WERI-Rb-1 (cell line): ENCODE results near the gene DHX38.

Experiments used
- DNase-seq: peaks from one replicate; pipeline ENCODE4 v3.0.0-alpha.2; 2020
- H3K27ac ChIP-seq: fragments of 250-450 bp; sonication (Bioruptor Pico); 2 replicates; pipeline ENCODE4 v1.5.1; 2020; ENCODE audit warnings: mild to moderate bottlenecking, moderate library complexity
- H3K27me3 ChIP-seq: fragments of 250-450 bp; sonication (Bioruptor Pico); 2 replicates; pipeline ENCODE4 v1.5.1; 2021; ENCODE audit warnings: mild to moderate bottlenecking, low read depth, moderate library complexity; ENCODE audit not compliant: insufficient read depth, severe bottlenecking
- H3K36me3 ChIP-seq: fragments of 250-450 bp; sonication (Bioruptor Pico); 2 replicates; pipeline ENCODE4 v1.5.1; 2020; ENCODE audit warnings: mild to moderate bottlenecking, moderate library complexity
- H3K4me3 ChIP-seq: 2 replicates; pipeline ENCODE4 v1.5.1; 2011; ENCODE audit warnings: low read depth, mild to moderate bottlenecking, control low read depth, low read length
- H3K9me3 ChIP-seq: fragments of 250-450 bp; sonication (Bioruptor Pico); 2 replicates; pipeline ENCODE4 v1.5.1; 2021; ENCODE audit warnings: mild to moderate bottlenecking, moderate library complexity; ENCODE audit not compliant: severe bottlenecking
- TF ChIP-seq, protein P1 (sequence below): IDR thresholded peaks from 2 replicates; pipeline ENCODE4 v1.5.1; 2011; ENCODE audit warnings: low read depth, mild to moderate bottlenecking, control low read depth, inconsistent platforms, low read length

DHX38 gene

DNA sequence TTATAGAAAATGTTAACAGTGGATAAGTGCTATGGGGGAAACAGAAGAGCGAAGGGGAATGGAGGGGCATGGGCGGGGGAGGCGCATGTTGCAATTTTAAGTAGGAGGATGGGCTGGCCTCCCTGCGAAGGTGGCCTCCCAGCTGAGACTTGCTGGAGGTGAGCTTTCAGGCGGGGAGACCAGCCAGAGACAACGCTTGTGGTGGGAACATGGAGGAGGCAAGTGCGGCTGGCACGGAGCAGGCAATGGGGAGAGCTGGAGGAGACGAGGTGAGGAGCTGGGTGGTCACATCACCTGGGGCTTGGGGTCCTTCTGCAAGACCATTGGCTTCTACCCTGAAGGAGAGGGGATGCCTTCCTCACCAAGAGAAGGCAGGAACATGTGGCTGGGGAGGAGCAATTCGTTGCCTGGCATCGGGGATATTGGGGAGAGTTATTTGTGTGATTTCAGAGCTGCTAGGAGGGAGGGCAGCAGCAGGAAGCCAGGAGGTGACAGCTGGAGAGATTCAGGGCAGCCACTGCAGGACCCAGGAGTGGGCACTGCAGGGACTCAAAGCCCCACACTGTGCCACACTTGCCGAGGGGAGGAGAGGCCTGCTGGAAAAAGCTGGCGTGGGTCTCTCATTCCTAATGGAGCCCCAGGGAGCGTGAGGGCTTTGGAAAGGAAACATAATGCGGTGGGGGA lies 43.9 kb downstream of the DHX38 start:
- H3K27ac ChIP-seq = no peak overlapping the region
- no peaks in the 10 kb centered on the region for H3K36me3 ChIP-seq
- no peaks in the 10 kb centered on the region for H3K9me3 ChIP-seq
- no peak for DNase-seq
- TF ChIP-seq, protein P1, sequence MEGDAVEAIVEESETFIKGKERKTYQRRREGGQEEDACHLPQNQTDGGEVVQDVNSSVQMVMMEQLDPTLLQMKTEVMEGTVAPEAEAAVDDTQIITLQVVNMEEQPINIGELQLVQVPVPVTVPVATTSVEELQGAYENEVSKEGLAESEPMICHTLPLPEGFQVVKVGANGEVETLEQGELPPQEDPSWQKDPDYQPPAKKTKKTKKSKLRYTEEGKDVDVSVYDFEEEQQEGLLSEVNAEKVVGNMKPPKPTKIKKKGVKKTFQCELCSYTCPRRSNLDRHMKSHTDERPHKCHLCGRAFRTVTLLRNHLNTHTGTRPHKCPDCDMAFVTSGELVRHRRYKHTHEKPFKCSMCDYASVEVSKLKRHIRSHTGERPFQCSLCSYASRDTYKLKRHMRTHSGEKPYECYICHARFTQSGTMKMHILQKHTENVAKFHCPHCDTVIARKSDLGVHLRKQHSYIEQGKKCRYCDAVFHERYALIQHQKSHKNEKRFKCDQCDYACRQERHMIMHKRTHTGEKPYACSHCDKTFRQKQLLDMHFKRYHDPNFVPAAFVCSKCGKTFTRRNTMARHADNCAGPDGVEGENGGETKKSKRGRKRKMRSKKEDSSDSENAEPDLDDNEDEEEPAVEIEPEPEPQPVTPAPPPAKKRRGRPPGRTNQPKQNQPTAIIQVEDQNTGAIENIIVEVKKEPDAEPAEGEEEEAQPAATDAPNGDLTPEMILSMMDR = no peak
- no peak overlapping the region for H3K4me3 ChIP-seq
- no peaks in the 10 kb centered on the region for H3K27me3 ChIP-seq

DNA sequence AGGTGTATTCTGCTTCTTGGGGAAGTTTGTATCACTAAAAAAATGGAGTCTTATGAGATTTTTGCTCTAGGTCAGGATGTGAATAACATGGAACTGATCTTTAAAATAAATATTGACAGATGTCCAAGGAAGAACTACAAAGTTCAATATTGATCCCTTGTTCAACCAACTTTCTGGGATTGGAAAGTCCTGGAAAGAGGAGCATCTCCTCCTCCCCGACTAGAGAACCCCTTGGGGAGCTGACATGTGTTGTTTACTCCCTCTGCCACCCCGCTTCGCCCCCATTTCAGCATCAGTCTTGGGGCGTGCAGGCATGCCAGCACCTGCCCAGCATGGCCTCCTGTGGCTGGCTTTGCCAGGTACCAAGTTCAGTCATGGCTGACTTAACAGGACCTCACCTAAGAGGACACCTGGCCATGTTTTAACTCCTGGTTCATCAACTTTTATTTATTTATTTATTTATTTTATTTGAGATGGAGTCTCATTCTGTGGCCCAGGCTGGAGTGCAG lies 44.5 kb downstream of the DHX38 start:
- TF ChIP-seq, protein P1 = no peak
- Histone ChIP-seq H3K4me3 (no peak overlapping the region), H3K9me3 (no peaks in the 10 kb centered on the region), H3K27me3 (no peaks in the 10 kb centered on the region), H3K36me3 (no peaks in the 10 kb centered on the region), H3K27ac (no peak overlapping the region)
- DNase-seq = no peak

DNA sequence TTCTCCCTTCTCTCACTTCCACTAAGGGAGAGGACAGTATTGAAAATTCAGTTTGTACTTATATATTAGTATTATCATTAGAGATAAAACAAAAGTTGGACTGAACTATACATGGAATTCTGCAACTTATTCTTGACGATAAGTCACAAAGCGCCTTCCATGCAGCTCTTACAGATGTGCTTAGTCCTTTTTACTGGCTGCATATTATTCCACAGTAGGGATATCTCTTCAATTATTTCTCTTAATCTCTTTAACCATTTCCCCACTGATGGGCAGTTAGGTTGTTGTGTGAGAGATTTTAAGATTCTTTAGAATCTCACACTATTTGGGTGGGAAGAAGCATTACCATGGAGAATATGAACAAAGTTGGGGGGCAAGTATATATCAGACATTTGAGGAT lies 46.3 kb downstream of the DHX38 start:
- Histone ChIP-seq H3K27ac (no peak overlapping the region), H3K4me3 (no peak overlapping the region), H3K36me3 (no peaks in the 10 kb centered on the region), H3K27me3 (no peaks in the 10 kb centered on the region), H3K9me3 (no peaks in the 10 kb centered on the region)
- TF ChIP-seq, protein P1 = no peak
- no peak for DNase-seq

DNA sequence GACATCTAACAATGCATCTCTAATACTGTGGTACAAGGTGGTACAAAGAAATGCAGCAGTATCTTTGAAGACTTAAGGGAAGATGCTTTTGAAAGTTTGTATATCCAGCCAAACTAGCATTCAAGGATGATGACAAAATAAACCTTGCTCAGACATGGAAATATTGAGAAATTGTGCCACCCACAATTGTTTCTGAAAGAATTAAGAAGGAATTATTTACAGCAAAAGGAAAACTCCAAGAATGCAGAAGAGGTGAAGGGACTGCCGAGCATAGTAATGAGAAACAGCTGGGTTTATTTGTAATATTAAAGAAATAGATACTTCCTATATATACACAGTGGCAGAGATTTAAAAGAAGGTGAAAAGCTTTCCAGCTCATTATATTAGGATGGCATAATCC lies 48.8 kb downstream of the DHX38 start:
- H3K36me3 ChIP-seq = no peaks in the 10 kb centered on the region
- peaks cover 3% of the 10 kb centered on the region for H3K9me3 ChIP-seq
- TF ChIP-seq, protein P1 = no peak
- no peak for DNase-seq
- H3K4me3 ChIP-seq = no peak overlapping the region
- H3K27me3 ChIP-seq = no peaks in the 10 kb centered on the region
- no peak overlapping the region for H3K27ac ChIP-seq

DNA sequence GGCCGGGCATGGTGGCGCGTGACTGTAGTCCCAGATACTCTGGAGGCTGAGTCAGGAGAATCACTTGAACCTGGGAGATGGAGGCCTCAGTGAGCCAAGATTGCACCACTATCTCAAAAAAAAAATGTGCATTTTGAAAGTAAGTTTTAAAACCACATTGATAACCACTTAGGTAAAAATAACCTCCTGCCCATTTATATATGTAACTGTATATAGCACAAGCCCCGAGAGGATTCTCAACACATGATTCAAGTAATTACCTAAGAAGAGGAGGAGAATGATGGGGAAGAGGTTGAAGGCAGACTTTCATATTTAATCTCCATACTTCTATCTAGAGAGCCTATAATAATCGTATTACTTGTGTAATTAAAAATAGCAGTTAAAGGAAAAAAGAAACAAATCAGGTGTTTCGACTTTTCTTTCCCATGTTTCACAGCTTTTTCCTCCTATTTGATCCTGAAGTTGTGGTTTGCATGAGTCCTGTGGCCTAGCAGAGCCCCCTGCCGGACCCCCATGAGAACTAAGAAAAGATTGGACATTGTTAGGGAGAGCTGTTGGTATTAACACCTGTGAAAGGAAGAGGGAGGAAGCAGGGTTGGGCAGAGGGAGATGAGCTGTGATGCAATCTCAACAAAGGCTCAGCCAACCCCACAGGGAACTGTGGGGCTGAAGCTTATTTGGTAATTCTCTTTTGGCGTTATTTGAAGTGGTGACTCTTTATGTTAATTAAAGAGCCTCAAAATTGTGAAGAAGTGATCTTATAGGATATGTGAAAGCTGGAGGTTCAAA lies 56.2 kb downstream of the DHX38 start:
- Histone ChIP-seq H3K4me3 (no peak overlapping the region), H3K9me3 (peaks cover 3% of the 10 kb centered on the region), H3K36me3 (no peaks in the 10 kb centered on the region), H3K27me3 (no peaks in the 10 kb centered on the region), H3K27ac (no peak overlapping the region)
- no peak for DNase-seq
- TF ChIP-seq, protein P1 = no peak
